GM10266 (cell line): Measurements from ENCODE around the gene AZIN2.
A peak's percentile ranks its signal among the peaks of the same experiment; 100 is the strongest.

Experiments used
- DNase-seq: peaks from one replicate; pipeline ENCODE4 v3.0.0; 2012; ENCODE audit errors: extremely low spot score
- TF ChIP-seq, protein P1 (sequence below): IDR thresholded peaks from 2 replicates; pipeline ENCODE4 v1.5.1; 2012; ENCODE audit warnings: mild to moderate bottlenecking, low read depth; ENCODE audit not compliant: control insufficient read depth, insufficient read depth; ENCODE audit errors: missing control alignments

The AZIN2 gene

DNA sequence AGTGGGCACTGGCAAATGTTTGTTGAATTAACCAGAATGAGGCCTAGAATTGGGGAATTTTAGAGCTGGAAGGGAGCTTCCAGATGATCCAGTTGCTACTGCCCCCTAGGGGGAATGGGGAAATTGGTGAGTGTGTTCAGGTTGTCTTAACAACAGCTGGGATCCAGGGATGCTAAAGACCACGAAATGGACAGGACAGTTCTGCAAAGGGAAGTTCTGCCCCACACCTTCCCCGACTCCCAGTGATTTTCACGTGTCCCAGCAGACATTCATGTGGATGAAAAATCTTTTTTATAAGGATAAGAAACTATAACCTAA, 67.0 kb downstream of the AZIN2 start:
- TF ChIP-seq, protein P1, sequence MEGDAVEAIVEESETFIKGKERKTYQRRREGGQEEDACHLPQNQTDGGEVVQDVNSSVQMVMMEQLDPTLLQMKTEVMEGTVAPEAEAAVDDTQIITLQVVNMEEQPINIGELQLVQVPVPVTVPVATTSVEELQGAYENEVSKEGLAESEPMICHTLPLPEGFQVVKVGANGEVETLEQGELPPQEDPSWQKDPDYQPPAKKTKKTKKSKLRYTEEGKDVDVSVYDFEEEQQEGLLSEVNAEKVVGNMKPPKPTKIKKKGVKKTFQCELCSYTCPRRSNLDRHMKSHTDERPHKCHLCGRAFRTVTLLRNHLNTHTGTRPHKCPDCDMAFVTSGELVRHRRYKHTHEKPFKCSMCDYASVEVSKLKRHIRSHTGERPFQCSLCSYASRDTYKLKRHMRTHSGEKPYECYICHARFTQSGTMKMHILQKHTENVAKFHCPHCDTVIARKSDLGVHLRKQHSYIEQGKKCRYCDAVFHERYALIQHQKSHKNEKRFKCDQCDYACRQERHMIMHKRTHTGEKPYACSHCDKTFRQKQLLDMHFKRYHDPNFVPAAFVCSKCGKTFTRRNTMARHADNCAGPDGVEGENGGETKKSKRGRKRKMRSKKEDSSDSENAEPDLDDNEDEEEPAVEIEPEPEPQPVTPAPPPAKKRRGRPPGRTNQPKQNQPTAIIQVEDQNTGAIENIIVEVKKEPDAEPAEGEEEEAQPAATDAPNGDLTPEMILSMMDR = peak; percentile 44
- no peak for DNase-seq

DNA sequence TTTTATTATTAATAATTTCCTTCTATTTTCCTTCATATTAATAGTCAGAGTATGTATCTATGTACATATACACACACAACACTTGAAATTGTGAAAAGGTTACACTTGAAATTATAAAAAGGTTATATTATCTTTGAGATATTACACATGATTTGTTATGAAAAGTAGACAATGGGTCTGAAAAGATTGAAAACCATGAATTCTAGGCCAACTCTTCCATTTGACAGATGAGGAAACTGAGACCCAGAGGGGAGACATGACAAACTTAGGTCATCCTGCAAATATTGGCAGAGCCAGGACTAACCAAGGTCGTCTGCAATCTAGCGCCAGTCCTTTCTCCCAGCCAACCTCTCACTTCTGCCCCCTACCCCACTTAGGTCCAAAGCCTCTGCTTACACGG, 67.7 kb downstream of the AZIN2 start:
- DNase-seq = no peak
- TF ChIP-seq, protein P1 = no peak

DNA sequence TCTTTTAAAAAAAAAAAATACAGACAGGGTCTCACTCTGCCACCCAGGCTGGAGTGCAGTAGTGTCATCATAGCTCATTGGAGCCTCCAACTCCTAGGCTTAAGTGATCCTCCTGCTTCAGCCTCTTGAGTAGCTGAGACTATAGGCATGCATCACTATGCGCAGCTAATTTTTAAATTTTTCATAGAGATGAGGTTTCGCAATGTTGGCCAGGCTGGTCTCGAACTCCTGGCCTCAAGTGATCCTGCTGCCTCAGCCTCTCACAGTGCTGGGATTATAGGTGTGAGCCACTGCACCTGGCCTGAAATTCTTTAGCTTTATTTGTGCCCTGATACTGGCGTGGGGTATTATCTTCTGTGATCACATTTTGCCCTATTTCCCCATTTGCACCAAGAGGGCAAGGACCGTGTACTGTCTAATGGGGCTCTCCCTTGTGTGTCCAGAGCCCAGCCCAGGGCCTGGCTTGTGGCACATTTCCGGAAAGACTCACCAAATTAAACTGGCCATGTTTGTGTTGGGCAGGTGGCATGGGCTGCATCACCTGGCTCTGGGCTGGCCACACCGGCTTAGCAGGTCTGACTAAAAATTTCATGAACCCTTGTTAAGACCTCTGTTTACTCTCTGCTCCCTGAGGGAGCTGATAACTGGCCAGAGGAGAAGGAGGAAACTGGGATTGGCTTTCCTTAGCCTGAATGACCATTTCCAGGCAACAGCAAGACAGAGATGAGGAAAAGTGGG, 68.7 kb downstream of the AZIN2 start:
- no peak for DNase-seq

GRCh38 chr1:33150522-33150921, 69.6 kb downstream of the AZIN2 start:
- no peak for DNase-seq
- TF ChIP-seq, protein P1 = no peak

More for the DNA sequence above, 68.7 kb downstream of the AZIN2 start:
- TF ChIP-seq, protein P1 = no peak

- TF ChIP-seq, protein P1 = no peak
- no peak for DNase-seq
Measured at GRCh38 chr1:33151116-33151515, 70.2 kb downstream of the AZIN2 start.

- TF ChIP-seq, protein P1 = no peak
- no peak for DNase-seq
Measured at GRCh38 chr1:33152685-33153432, 71.9 kb downstream of the AZIN2 start.

DNA sequence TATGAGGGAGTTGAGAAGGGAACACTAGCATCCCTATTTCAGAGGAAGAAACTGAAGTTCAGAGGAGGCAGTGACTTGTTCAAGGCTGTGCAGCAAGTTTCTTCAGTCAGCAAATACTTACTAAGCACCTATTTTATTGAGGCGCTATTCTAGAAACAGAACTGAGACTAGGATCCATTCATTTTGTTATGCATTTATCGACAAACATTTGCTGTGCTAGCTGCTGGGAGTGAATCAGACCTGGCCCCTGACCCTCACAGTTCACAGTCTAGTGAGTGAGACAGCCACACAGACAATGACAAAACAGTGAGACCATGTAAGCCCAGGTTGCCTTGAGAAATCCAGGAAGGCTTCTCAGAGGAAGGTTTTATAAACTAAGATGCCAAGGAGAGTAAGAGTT, 72.7 kb downstream of the AZIN2 start:
- TF ChIP-seq, protein P1 = no peak

More for the DNA sequence above, 72.7 kb downstream of the AZIN2 start:
- DNase-seq = no peak
